ENCODE data around the gene SELENON. TPM values are rescaled to one million over a fixed set of nuclear protein-coding genes. Genes with fewer than 3 reads are reported as not detected.

SELENON gene
- total and polyA plus RNA-seq, 2 of the 8 experiments (the other 6 are each of a cell fraction or from before 2014, with no cell fraction given) = 43.0 to 77.6 TPM

GRCh38 chr1:25809283-25809926 lies 9.4 kb downstream of the SELENON start:
- Histone ChIP-seq H2AFZ (ENCODE audit: low read length) (no peak overlapping the region), H3K56ac (replicated peaks; ENCODE audit: insufficient read length, low read depth, low read length) (no peak overlapping the region), H4K8ac (ENCODE audit: extremely low read depth, insufficient read depth, low read length) (no peak overlapping the region), H2AK5ac (ENCODE audit: low read depth, low read length) (no peak overlapping the region), H3K79me1 (ENCODE audit: low read depth, low read length) (no peaks in the 10 kb centered on the region; the same call in 1 of the 2 replicates), H4K20me1 (replicated peaks in 1 of 2; ENCODE audit: control insufficient read depth in 1 of 2, insufficient read depth in 2 of 2, low read length in 2 of 2) (peaks cover 2 to 10% of the 10 kb centered on the region in 2 experiments), H4K91ac (replicated peaks; ENCODE audit: insufficient read length, low read length) (no peak overlapping the region), H3K4ac (replicated peaks; ENCODE audit: insufficient read length, low read depth, low read length) (no peak overlapping the region), H3K4me3 (ENCODE audit: extremely low read depth in 1 of 4, insufficient read depth in 2 of 4, low read depth in 3 of 4, low read length in 4 of 4) (no peak overlapping the region), H2BK20ac (ENCODE audit: low read length) (no peak overlapping the region), H2BK12ac (ENCODE audit: low read depth, low read length) (no peak overlapping the region), H2BK15ac (ENCODE audit: low read length) (no peak overlapping the region), H2BK5ac (ENCODE audit: low read depth, low read length) (no peak overlapping the region), H3K9ac (replicated peaks in 1 of 4; ENCODE audit: extremely low read depth in 1 of 4, low read depth in 3 of 4, low read length in 3 of 4) (no peak overlapping the region), H3K27ac (ENCODE audit: low read depth, low read length) (no peak overlapping the region), H3K79me2 (ENCODE audit: control insufficient read depth in 1 of 2, insufficient read depth in 2 of 2, low read length in 2 of 2) (no peaks in the 10 kb centered on the region), H3K9me3 (ENCODE audit: insufficient read depth in 2 of 2, low read depth in 1 of 2, low read length in 1 of 2) (no peaks in the 10 kb centered on the region), H3K36me3 (ENCODE audit: control insufficient read depth in 2 of 4, insufficient read depth in 4 of 4, low read length in 3 of 4) (peaks cover 0 to 19% (median 5%) of the 10 kb centered on the region in 4 experiments; a peak in 5 of 8 replicates), H3K23ac (ENCODE audit: insufficient read length) (no peak overlapping the region), H3K4me2 (ENCODE audit: insufficient read depth in 1 of 2, low read depth in 2 of 2, low read length in 2 of 2) (no peak overlapping the region), H3K27me3 (replicated peaks in 1 of 4; ENCODE audit: control insufficient read depth in 3 of 4, extremely low read depth in 1 of 4, insufficient read depth in 3 of 4, low read length in 3 of 4) (no peaks in the 10 kb centered on the region), H3K4me1 (replicated peaks in 1 of 4; ENCODE audit: control insufficient read depth in 3 of 4, insufficient read depth in 4 of 4, low read length in 3 of 4) (peaks cover 0 to 5% (median under 1%) of the 10 kb centered on the region in 4 experiments; a peak in 2 of 7 replicates), H3K18ac (ENCODE audit: extremely low read depth, low read length) (no peak overlapping the region), H3K14ac (ENCODE audit: insufficient read length) (no peak overlapping the region), H3K23me2 (ENCODE audit: low read depth, low read length) (no peaks in the 10 kb centered on the region), H2BK120ac (replicated peaks; ENCODE audit: low read depth, low read length) (no peak overlapping the region), H4K5ac (ENCODE audit: insufficient read length, low read depth, low read length) (no peak overlapping the region)
- TF ChIP-seq JUN (IDR thresholded peaks at IDR 0.05; ENCODE audit: low read depth, low read length) = no peak
- ChIA-PET CTCF (ENCODE audit: partially characterized antibody) (interaction anchor here (0.5 to 8.2 kb wide), 45 partner anchors 8 to 307 kb away, joined by 3 to 83 read pairs (median 4); partner anchors contain the start of gene SELENON), POLR2A (ENCODE audit: partially characterized antibody) (interaction anchor here (0.5 to 5.6 kb wide), 6 partner anchors 8 to 262 kb away, joined by 3 to 32 read pairs (median 4); partner anchors contain the start of gene MTFR1L)
- FAIRE-seq = no peak
- DNase-seq (ENCODE audit: low read depth in 1 of 2, low spot score in 2 of 2) = no peak
- 85% methylated on average over 16 of the region's 18 CpGs; no CpG with 5 or more reads in 1 of the 2 experiments for WGBS, 2 experiments (ENCODE audit: extremely low coverage in 1 of 2, insufficient coverage in 1 of 2, insufficient read length in 1 of 2, insufficient replicate concordance in 2 of 2, low coverage in 1 of 2, low lambda C conversion rate in 2 of 2, missing lambda C conversion rate in 1 of 2)

Measured in H1 (cell line).